Osteocyte (in vitro differentiated cells): ENCODE measurements around the gene RAP1A. TPM values are rescaled to one million over a fixed set of nuclear protein-coding genes. Genes with fewer than 3 reads are reported as not detected.

ENCODE experiments used
- DNase-seq: peaks from one replicate; pipeline ENCODE4 v3.0.0; 2021; ENCODE audit warnings: mixed read lengths; ENCODE audit not compliant: unreplicated experiment; ENCODE audit errors: extremely low spot score
- H3K27ac Mint-ChIP-seq: one replicate; pipeline ENCODE4 v1.8.0; 2021; ENCODE audit warnings: mild to moderate bottlenecking, mixed read lengths; ENCODE audit not compliant: unreplicated experiment
- H3K27me3 Mint-ChIP-seq: one replicate; pipeline ENCODE4 v1.8.0; 2021; ENCODE audit warnings: mixed read lengths; ENCODE audit not compliant: unreplicated experiment
- H3K36me3 Mint-ChIP-seq: one replicate; pipeline ENCODE4 v1.8.0; 2021; ENCODE audit warnings: mixed read lengths; ENCODE audit not compliant: unreplicated experiment
- H3K4me1 Mint-ChIP-seq: one replicate; pipeline ENCODE4 v1.8.0; 2021; ENCODE audit warnings: mixed read lengths; ENCODE audit not compliant: unreplicated experiment
- H3K4me3 Mint-ChIP-seq: one replicate; pipeline ENCODE4 v1.8.0; 2021; ENCODE audit warnings: mild to moderate bottlenecking, moderate library complexity, mixed read lengths; ENCODE audit not compliant: unreplicated experiment
- H3K9me3 Mint-ChIP-seq: one replicate; pipeline ENCODE4 v1.8.0; 2021; ENCODE audit warnings: mixed read lengths; ENCODE audit not compliant: unreplicated experiment
- total RNA-seq: library from RNA; stranded (reverse); gene quantifications from 2 replicates; pipeline ENCODE4 v1.2.1, GENCODE V29; 2021
- TF ChIP-seq, protein P1 (sequence below): fragments of 200-600 bp; sonication (generic); IDR thresholded peaks from 2 replicates; pipeline ENCODE4 v1.5.0; 2021; ENCODE audit warnings: antibody characterized with exemption, mild to moderate bottlenecking, moderate library complexity

Gene RAP1A
- total RNA-seq, 1 donor from 2014 or later = 48.3 TPM

GRCh38 chr1:111585447-111586086, 34.0 kb upstream of the RAP1A start:
- Mint-ChIP-seq H3K27me3 (peaks cover 10% of the 10 kb centered on the region), H3K36me3 (no peaks in the 10 kb centered on the region), H3K9me3 (no peaks in the 10 kb centered on the region), H3K27ac (no peak overlapping the region), H3K4me3 (no peak overlapping the region), H3K4me1 (no peaks in the 10 kb centered on the region)
- TF ChIP-seq, protein P1, sequence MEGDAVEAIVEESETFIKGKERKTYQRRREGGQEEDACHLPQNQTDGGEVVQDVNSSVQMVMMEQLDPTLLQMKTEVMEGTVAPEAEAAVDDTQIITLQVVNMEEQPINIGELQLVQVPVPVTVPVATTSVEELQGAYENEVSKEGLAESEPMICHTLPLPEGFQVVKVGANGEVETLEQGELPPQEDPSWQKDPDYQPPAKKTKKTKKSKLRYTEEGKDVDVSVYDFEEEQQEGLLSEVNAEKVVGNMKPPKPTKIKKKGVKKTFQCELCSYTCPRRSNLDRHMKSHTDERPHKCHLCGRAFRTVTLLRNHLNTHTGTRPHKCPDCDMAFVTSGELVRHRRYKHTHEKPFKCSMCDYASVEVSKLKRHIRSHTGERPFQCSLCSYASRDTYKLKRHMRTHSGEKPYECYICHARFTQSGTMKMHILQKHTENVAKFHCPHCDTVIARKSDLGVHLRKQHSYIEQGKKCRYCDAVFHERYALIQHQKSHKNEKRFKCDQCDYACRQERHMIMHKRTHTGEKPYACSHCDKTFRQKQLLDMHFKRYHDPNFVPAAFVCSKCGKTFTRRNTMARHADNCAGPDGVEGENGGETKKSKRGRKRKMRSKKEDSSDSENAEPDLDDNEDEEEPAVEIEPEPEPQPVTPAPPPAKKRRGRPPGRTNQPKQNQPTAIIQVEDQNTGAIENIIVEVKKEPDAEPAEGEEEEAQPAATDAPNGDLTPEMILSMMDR = no peak
- no peak for DNase-seq

DNA sequence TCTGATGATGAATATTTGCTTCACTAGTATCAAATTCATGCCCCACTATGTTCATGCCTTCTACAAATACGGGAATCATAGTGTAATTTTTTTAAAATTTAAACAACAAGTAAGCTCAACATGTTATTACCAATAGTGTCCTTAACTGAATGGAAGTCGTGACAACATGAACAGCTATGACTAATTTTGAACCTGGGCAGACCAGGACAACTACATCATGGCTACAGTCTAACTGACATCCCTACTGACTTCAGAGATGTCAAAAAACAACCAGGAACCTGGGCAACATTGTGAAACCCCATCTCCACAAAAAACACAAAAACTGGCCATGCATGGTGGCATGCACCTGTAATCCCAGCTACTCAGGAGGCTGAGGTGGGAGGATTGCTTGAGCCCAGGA, 33.5 kb upstream of the RAP1A start:
- Mint-ChIP-seq H3K36me3 (no peaks in the 10 kb centered on the region), H3K4me3 (no peak overlapping the region), H3K9me3 (no peaks in the 10 kb centered on the region), H3K4me1 (no peaks in the 10 kb centered on the region), H3K27me3 (peaks cover 9% of the 10 kb centered on the region), H3K27ac (no peak overlapping the region)
- DNase-seq = no peak
- TF ChIP-seq, protein P1 = no peak

GRCh38 chr1:111587509-111588174, 31.9 kb upstream of the RAP1A start:
- TF ChIP-seq, protein P1 = no peak
- Mint-ChIP-seq H3K27ac (no peak overlapping the region), H3K27me3 (peaks cover 11% of the 10 kb centered on the region), H3K4me1 (peaks cover 5% of the 10 kb centered on the region), H3K4me3 (no peak overlapping the region), H3K36me3 (no peaks in the 10 kb centered on the region), H3K9me3 (no peaks in the 10 kb centered on the region)
- no peak for DNase-seq

DNA sequence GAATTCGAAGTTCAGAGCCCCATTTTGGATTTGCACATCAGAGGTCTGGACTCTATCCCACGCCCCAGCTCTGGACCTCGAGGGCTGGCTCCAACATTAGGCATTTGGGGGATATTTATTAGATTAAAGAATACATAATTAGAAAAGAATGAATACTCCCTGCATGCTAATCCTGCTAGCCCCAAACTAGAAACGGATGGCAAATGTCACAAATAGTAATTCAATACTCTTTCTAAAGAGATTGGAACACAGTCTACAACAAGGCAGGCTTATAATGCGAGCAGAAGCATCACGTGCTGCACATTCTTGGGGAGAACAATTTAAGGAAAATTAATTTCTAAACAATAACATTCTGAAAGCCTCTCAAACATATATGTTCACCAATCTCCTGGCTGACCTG, 27.7 kb upstream of the RAP1A start:
- Mint-ChIP-seq H3K4me3 (no peak overlapping the region), H3K4me1 (peaks cover 17% of the 10 kb centered on the region), H3K27ac (no peak overlapping the region), H3K9me3 (no peaks in the 10 kb centered on the region), H3K27me3 (peaks cover 6% of the 10 kb centered on the region), H3K36me3 (no peaks in the 10 kb centered on the region)
- DNase-seq = no peak
- TF ChIP-seq, protein P1 = no peak
